ENCODE results near the gene CEP152.

- TF ChIP-seq CTCF (IDR thresholded peaks at IDR 0.05; ENCODE audit: low read depth, low read length) (no peak), EZH2phosphoT487 (IDR thresholded peaks at IDR 0.05; ENCODE audit: low read depth) (no peak)
Measured at GRCh38 chr15:48733615-48734014, 77.3 kb downstream of the CEP152 start.
